Mesenchymal stem cell (in vitro differentiated cells and primary cell): ENCODE measurements around the gene PSMG2.

Experiments
- DNase-seq: peaks from one replicate; pipeline ENCODE4 v3.0.0-alpha.2; 2013
- H2AFZ ChIP-seq: one replicate; pipeline ENCODE4 v1.6.1; 2013; ENCODE audit warnings: low read depth, mild to moderate bottlenecking, control low read depth, inconsistent platforms, low read length, moderate library complexity
- H2AK5ac ChIP-seq: 2 replicates; pipeline ENCODE4 v1.6.1; 2013; ENCODE audit warnings: low read length, moderate library complexity, mild to moderate bottlenecking, inconsistent platforms; ENCODE audit not compliant: severe bottlenecking
- H2BK120ac ChIP-seq: one replicate; pipeline ENCODE4 v1.6.1; 2013; ENCODE audit warnings: low read depth, mild to moderate bottlenecking, inconsistent platforms, low read length, moderate library complexity
- H2BK12ac ChIP-seq, 2 experiments: one replicate each; pipeline ENCODE4 v1.6.1; 2013; ENCODE audit warnings: inconsistent platforms in 2 of 2, low read length in 2 of 2, mild to moderate bottlenecking in 2 of 2, moderate library complexity in 2 of 2, control low read depth in 1 of 2
- H2BK15ac ChIP-seq: one replicate; pipeline ENCODE4 v1.6.1; 2013; ENCODE audit warnings: mild to moderate bottlenecking, low read depth, inconsistent platforms; ENCODE audit not compliant: poor library complexity, severe bottlenecking
- H2BK5ac ChIP-seq: 2 replicates; pipeline ENCODE4 v1.6.1; 2013; ENCODE audit warnings: low read depth, mild to moderate bottlenecking, low read length, control low read depth, inconsistent platforms; ENCODE audit not compliant: poor library complexity, severe bottlenecking
- H3K14ac ChIP-seq, 2 experiments: one replicate each; pipeline ENCODE4 v1.6.1; 2013; ENCODE audit warnings: inconsistent platforms in 2 of 2, low read length in 2 of 2, control low read depth in 1 of 2, mild to moderate bottlenecking in 1 of 2, moderate library complexity in 1 of 2
- H3K18ac ChIP-seq, 2 experiments: one replicate each; pipeline ENCODE4 v1.6.1; 2013; ENCODE audit warnings: inconsistent platforms in 2 of 2, low read length in 2 of 2, control low read depth in 1 of 2, low read depth in 1 of 2, mild to moderate bottlenecking in 1 of 2
- H3K23ac ChIP-seq, 2 experiments: one replicate each; pipeline ENCODE4 v1.6.1; 2013; ENCODE audit warnings: inconsistent platforms in 2 of 2, low read length in 2 of 2, mild to moderate bottlenecking in 2 of 2, moderate library complexity in 2 of 2, control low read depth in 1 of 2
- H3K27ac ChIP-seq: 2 replicates; pipeline ENCODE4 v1.5.1; 2013; ENCODE audit warnings: mild to moderate bottlenecking, moderate library complexity, low read length, control low read depth, inconsistent platforms; ENCODE audit not compliant: poor library complexity, severe bottlenecking
- H3K27me3 ChIP-seq, 2 experiments: 2 replicates each; pipeline versions ENCODE4 v1.6.1 to v1.7.0; 2013; ENCODE audit warnings: low read length in 2 of 2, mild to moderate bottlenecking in 2 of 2, moderate library complexity in 2 of 2, control low read depth in 1 of 2, inconsistent platforms in 1 of 2; ENCODE audit not compliant: control insufficient read depth in 1 of 2, insufficient read depth in 1 of 2
- H3K36me3 ChIP-seq, 2 experiments: 2 replicates each; pipeline versions ENCODE4 v1.6.1 to v1.7.0; 2013; ENCODE audit warnings: low read length in 2 of 2, control low read depth in 1 of 2, inconsistent platforms in 1 of 2, low read depth in 1 of 2, mild to moderate bottlenecking in 1 of 2; ENCODE audit not compliant: insufficient read depth in 2 of 2, control insufficient read depth in 1 of 2
- H3K4ac ChIP-seq, 2 experiments: one replicate each; pipeline ENCODE4 v1.6.1; 2013; ENCODE audit warnings: inconsistent platforms in 2 of 2, low read length in 2 of 2, mild to moderate bottlenecking in 2 of 2, moderate library complexity in 2 of 2, control low read depth in 1 of 2, low read depth in 1 of 2
- H3K4me1 ChIP-seq: 2 replicates; pipeline ENCODE4 v1.6.1; 2013; ENCODE audit warnings: low read depth, low read length, control low read depth; ENCODE audit not compliant: control insufficient read depth, insufficient read depth
- H3K4me2 ChIP-seq: 2 replicates; pipeline ENCODE4 v1.6.1; 2013; ENCODE audit warnings: low read length, mild to moderate bottlenecking, inconsistent platforms; ENCODE audit not compliant: poor library complexity, severe bottlenecking
- H3K4me3 ChIP-seq, 2 experiments: 2 replicates each; pipeline versions ENCODE4 v1.5.1 to v1.7.0; 2013; ENCODE audit warnings: low read length in 2 of 2, mild to moderate bottlenecking in 2 of 2, control low read depth in 1 of 2, low read depth in 1 of 2; ENCODE audit not compliant: insufficient read depth in 1 of 2
- H3K79me1 ChIP-seq: replicated peaks from 2 replicates; pipeline ENCODE4 v1.6.1; 2013; ENCODE audit warnings: mild to moderate bottlenecking, control low read depth, low read length, inconsistent platforms; ENCODE audit not compliant: poor library complexity, severe bottlenecking
- H3K9ac ChIP-seq: 2 replicates; pipeline ENCODE4 v1.7.0; 2013; ENCODE audit warnings: mild to moderate bottlenecking, low read length, moderate library complexity
- H3K9me3 ChIP-seq: 2 replicates; pipeline ENCODE4 v1.7.0; 2013; ENCODE audit warnings: mild to moderate bottlenecking, low read length; ENCODE audit not compliant: control insufficient read depth
- H4K8ac ChIP-seq: one replicate; pipeline ENCODE4 v1.6.1; 2013; ENCODE audit warnings: inconsistent platforms, mild to moderate bottlenecking, low read length, moderate library complexity
- H4K91ac ChIP-seq: one replicate; pipeline ENCODE4 v1.6.1; 2013; ENCODE audit warnings: mild to moderate bottlenecking, low read length, inconsistent platforms
- WGBS: methylation state at CpG from one replicate; pipeline ENCODE4 v1.1.7; 2013; ENCODE audit warnings: mixed read lengths; 5-methylcytosine and 5-hydroxymethylcytosine counted together

PSMG2 gene

GRCh38 chr18:12659904-12660605, 42.8 kb upstream of the PSMG2 start:
- Histone ChIP-seq H2BK120ac (no peak overlapping the region), H3K9me3 (no peaks in the 10 kb centered on the region), H3K18ac (peak overlapping the region in 1 of 2 experiments; percentile 24), H2BK15ac (no peak overlapping the region), H3K36me3 (peaks cover 0 to 7% of the 10 kb centered on the region in 2 experiments), H2AK5ac (no peak overlapping the region), H2BK5ac (no peak overlapping the region), H3K27me3 (no peaks in the 10 kb centered on the region), H3K27ac (no peak overlapping the region), H3K23ac (no peak overlapping the region), H3K9ac (peak overlapping the region; percentile 48), H3K4me3 (no peak overlapping the region), H2BK12ac (no peak overlapping the region), H4K8ac (no peak overlapping the region), H3K4ac (no peak overlapping the region), H3K4me1 (peaks cover 1% of the 10 kb centered on the region), H3K79me1 (peaks cover 2% of the 10 kb centered on the region), H3K14ac (no peak overlapping the region), H4K91ac (no peak overlapping the region), H2AFZ (no peak overlapping the region), H3K4me2 (no peak overlapping the region)
- DNase-seq, result peak; percentile 73
- WGBS, result 49% methylated on average over 8 of the region's 9 CpGs

DNA sequence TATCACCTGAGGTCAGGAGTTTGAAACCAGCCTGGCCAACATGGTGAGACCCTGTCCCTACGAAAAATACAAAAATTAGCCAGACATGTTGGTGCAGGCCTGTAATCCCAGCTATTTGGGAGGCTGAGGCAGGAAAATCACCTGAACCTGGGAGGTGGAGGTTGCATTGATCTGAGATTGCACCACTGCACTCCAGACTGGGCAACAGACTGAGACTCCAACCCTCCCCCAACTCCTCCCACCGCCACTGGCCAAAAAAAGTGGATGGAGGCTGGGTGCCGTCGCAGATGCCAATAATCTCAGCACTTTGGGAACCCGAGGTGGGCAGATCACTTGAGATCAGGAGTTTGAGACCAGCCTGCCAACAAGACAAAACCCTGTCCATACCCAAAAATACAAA, 34.8 kb upstream of the PSMG2 start:
- H2BK120ac ChIP-seq, result no peak overlapping the region
- H3K27ac ChIP-seq, result no peak overlapping the region
- H3K9ac ChIP-seq, result no peak overlapping the region
- H3K14ac ChIP-seq, result no peak overlapping the region
- no peak overlapping the region for H3K18ac ChIP-seq
- H3K79me1 ChIP-seq, result peaks cover 4% of the 10 kb centered on the region
- no peak overlapping the region for H2AK5ac ChIP-seq
- H2BK5ac ChIP-seq, result no peak overlapping the region
- 97% methylated on average over 5 of the region's 5 CpGs for WGBS
- no peak for DNase-seq
- no peak overlapping the region for H3K4me3 ChIP-seq
- H2BK15ac ChIP-seq, result no peak overlapping the region
- H3K4ac ChIP-seq, result no peak overlapping the region
- H2AFZ ChIP-seq, result no peak overlapping the region
- no peaks in the 10 kb centered on the region for H3K9me3 ChIP-seq
- no peak overlapping the region for H4K91ac ChIP-seq
- peaks cover 1% of the 10 kb centered on the region for H3K4me1 ChIP-seq
- H3K23ac ChIP-seq, result no peak overlapping the region
- H3K27me3 ChIP-seq, result no peaks in the 10 kb centered on the region
- H4K8ac ChIP-seq, result no peak overlapping the region
- H2BK12ac ChIP-seq, result no peak overlapping the region
- peaks cover 2 to 6% of the 10 kb centered on the region in 2 experiments for H3K36me3 ChIP-seq
- H3K4me2 ChIP-seq, result no peak overlapping the region

DNA sequence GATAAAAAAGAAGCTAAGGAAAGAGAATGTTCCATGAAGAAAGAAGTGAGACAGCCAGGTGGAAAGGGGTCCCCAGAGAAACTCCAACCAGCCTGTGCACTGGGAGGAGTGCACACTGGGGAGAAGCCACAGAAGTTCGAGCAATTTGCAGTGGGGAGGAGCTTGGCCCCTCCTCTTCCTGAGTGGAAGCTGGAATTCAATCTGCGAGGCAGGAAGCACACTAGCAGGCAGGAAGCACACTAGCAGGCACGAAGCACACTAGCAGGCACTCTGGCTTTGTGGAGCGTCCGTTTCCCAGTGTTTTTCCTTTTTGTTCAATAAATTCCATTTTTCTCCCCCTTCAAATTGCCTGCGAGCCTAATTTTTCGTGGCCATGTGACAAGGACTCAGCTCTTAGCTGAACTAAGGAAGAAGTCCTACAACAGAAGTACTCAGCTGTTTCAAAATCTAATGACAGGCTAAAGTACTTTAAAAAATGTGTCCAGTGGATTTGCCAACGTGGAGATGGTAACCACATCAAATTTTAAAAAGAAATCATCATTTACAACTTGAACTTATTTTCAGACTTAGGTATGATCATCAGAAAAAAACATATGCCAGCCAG, 23.6 kb upstream of the PSMG2 start:
- Histone ChIP-seq H3K4me3 (peak overlapping the region in 1 of 2 experiments; percentile 23), H2BK5ac (no peak overlapping the region), H3K23ac (no peak overlapping the region), H3K14ac (no peak overlapping the region), H3K79me1 (peaks cover 5% of the 10 kb centered on the region), H3K9ac (peak overlapping the region; percentile 77), H3K36me3 (peaks cover 11 to 17% of the 10 kb centered on the region in 2 experiments), H3K4me1 (peaks cover 2% of the 10 kb centered on the region), H2BK15ac (peak overlapping the region; percentile 6), H4K8ac (peak overlapping the region; percentile 71), H3K9me3 (no peaks in the 10 kb centered on the region), H3K27ac (peak overlapping the region; percentile 29), H3K4me2 (no peak overlapping the region), H2BK12ac (no peak overlapping the region), H2AK5ac (no peak overlapping the region), H3K27me3 (no peaks in the 10 kb centered on the region), H2AFZ (no peak overlapping the region), H4K91ac (peak overlapping the region; percentile 21), H3K18ac (peak overlapping the region in 1 of 2 experiments; percentile 86), H3K4ac (no peak overlapping the region), H2BK120ac (peak overlapping the region; percentile 64)
- DNase-seq, result peak; percentile 63
- WGBS, result 29% methylated on average over 8 of the region's 8 CpGs

DNA sequence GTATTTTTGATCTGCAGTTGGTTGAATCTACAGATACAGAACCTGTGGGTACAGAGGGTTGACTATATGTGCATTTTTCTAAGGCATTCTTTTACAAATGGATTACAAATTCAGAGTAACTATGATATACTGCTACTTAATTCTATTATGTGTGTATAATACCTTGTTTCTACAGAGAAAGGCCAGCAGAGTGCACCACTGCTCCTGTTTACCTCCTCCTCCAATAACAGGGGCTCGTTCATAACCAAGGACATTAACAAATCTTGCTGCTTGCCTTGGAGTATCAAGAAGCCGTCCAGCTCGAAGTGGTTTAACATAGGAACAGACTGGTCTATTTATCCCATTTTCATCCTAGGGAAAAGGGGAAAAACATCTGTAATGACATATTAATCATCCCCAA, 16.7 kb upstream of the PSMG2 start:
- H3K23ac ChIP-seq, result no peak overlapping the region
- H4K91ac ChIP-seq, result no peak overlapping the region
- H3K4me1 ChIP-seq, result no peaks in the 10 kb centered on the region
- peaks cover 11 to 27% of the 10 kb centered on the region in 2 experiments for H3K36me3 ChIP-seq
- no peak overlapping the region for H3K14ac ChIP-seq
- no peak overlapping the region for H4K8ac ChIP-seq
- H2AFZ ChIP-seq, result no peak overlapping the region
- H3K4ac ChIP-seq, result no peak overlapping the region
- no peak overlapping the region for H2AK5ac ChIP-seq
- peaks cover 4% of the 10 kb centered on the region for H3K79me1 ChIP-seq
- DNase-seq, result peak; percentile 36
- no peak overlapping the region for H2BK12ac ChIP-seq
- H3K18ac ChIP-seq, result no peak overlapping the region
- no peak overlapping the region for H2BK120ac ChIP-seq
- 71% methylated on average over 1 of the region's 3 CpGs for WGBS
- no peak overlapping the region for H3K4me3 ChIP-seq
- no peaks in the 10 kb centered on the region for H3K27me3 ChIP-seq
- H3K4me2 ChIP-seq, result no peak overlapping the region
- no peak overlapping the region for H2BK5ac ChIP-seq
- no peak overlapping the region for H3K9ac ChIP-seq
- no peaks in the 10 kb centered on the region for H3K9me3 ChIP-seq
- no peak overlapping the region for H3K27ac ChIP-seq
- H2BK15ac ChIP-seq, result no peak overlapping the region
